ENCODE results near the gene PTTG1IP. TPM values are rescaled to one million over a fixed set of nuclear protein-coding genes. Genes with fewer than 3 reads are reported as not detected.

Gene PTTG1IP
- polyA plus RNA-seq, 1 donor (not counting 4 experiments of a cell fraction or from before 2014, with no cell fraction given), result 132 TPM

GRCh38 chr21:44842087-44842486, 31.4 kb downstream of the PTTG1IP start:
- Histone ChIP-seq H3K36me3 (ENCODE audit: control insufficient read depth in 2 of 2, extremely low read depth in 1 of 2, insufficient read depth in 2 of 2, low read length in 2 of 2) (no peaks in the 10 kb centered on the region), H3K79me2 (ENCODE audit: control insufficient read depth, insufficient read depth, low read length) (no peaks in the 10 kb centered on the region), H3K27ac (ENCODE audit: control insufficient read depth, insufficient read depth, low read length) (no peak overlapping the region), H3K9me1 (ENCODE audit: control insufficient read depth, extremely low read depth, insufficient read depth, low read length) (no peaks in the 10 kb centered on the region), H4K20me1 (ENCODE audit: control insufficient read depth, extremely low read depth, insufficient read depth, low read length) (no peaks in the 10 kb centered on the region), H3K4me2 (ENCODE audit: control insufficient read depth, extremely low read depth, insufficient read depth, low read depth, low read length) (no peak overlapping the region), H3K4me3 (ENCODE audit: control insufficient read depth in 2 of 3, extremely low read depth in 1 of 3, insufficient read depth in 2 of 3, low read depth in 1 of 3, low read length in 3 of 3) (no peak overlapping the region), H3K9me3 (ENCODE audit: control insufficient read depth, low read depth, low read length) (no peaks in the 10 kb centered on the region), H3K4me1 (ENCODE audit: control insufficient read depth, extremely low read depth, insufficient read depth, low read length) (peaks cover 13% of the 10 kb centered on the region), H2AFZ (ENCODE audit: control insufficient read depth, low read length) (no peak overlapping the region), H3K9ac (ENCODE audit: control insufficient read depth, extremely low read depth, insufficient read depth, low read length) (no peak overlapping the region), H3K27me3 (ENCODE audit: control insufficient read depth, extremely low read depth, insufficient read depth, low read length) (peaks cover 15% of the 10 kb centered on the region)
- no peak for DNase-seq (ENCODE audit: low read depth, low spot score)
- no peak for FAIRE-seq
- TF ChIP-seq CTCF (optimal IDR thresholded peaks at IDR 0.05 in 1 of 3, IDR thresholded peaks at IDR 0.05 in 1 of 3, conservative IDR thresholded peaks at IDR 0.05 in 1 of 3; ENCODE audit: extremely low read depth in 1 of 3, insufficient read depth in 2 of 3, low read length in 3 of 3) (no peak), EZH2 (IDR thresholded peaks at IDR 0.05; ENCODE audit: low read length) (no peak)
- dilution Hi-C loops (cut with MboI; ENCODE audit: extremely low pct_ligation_motif_present, low sequenced_read_pairs), result no loop called here

GRCh38 chr21:44840771-44841170, 32.7 kb downstream of the PTTG1IP start:
- H3K4me3 ChIP-seq (ENCODE audit: control insufficient read depth in 2 of 3, extremely low read depth in 1 of 3, insufficient read depth in 2 of 3, low read depth in 1 of 3, low read length in 3 of 3), result no peak overlapping the region
- dilution Hi-C loops (cut with MboI; ENCODE audit: extremely low pct_ligation_motif_present, low sequenced_read_pairs), result no loop called here
- H3K4me1 ChIP-seq (ENCODE audit: control insufficient read depth, extremely low read depth, insufficient read depth, low read length), result peaks cover 10% of the 10 kb centered on the region
- H3K79me2 ChIP-seq (ENCODE audit: control insufficient read depth, insufficient read depth, low read length), result no peaks in the 10 kb centered on the region
- no peaks in the 10 kb centered on the region for H3K36me3 ChIP-seq (ENCODE audit: control insufficient read depth in 2 of 2, extremely low read depth in 1 of 2, insufficient read depth in 2 of 2, low read length in 2 of 2)
- no peaks in the 10 kb centered on the region for H3K9me1 ChIP-seq (ENCODE audit: control insufficient read depth, extremely low read depth, insufficient read depth, low read length)
- H4K20me1 ChIP-seq (ENCODE audit: control insufficient read depth, extremely low read depth, insufficient read depth, low read length), result no peaks in the 10 kb centered on the region
- peaks cover 15% of the 10 kb centered on the region for H3K27me3 ChIP-seq (ENCODE audit: control insufficient read depth, extremely low read depth, insufficient read depth, low read length)
- no peak overlapping the region for H3K27ac ChIP-seq (ENCODE audit: control insufficient read depth, insufficient read depth, low read length)
- no peak overlapping the region for H3K9ac ChIP-seq (ENCODE audit: control insufficient read depth, extremely low read depth, insufficient read depth, low read length)
- no peak overlapping the region for H3K4me2 ChIP-seq (ENCODE audit: control insufficient read depth, extremely low read depth, insufficient read depth, low read depth, low read length)
- H3K9me3 ChIP-seq (ENCODE audit: control insufficient read depth, low read depth, low read length), result no peaks in the 10 kb centered on the region
- H2AFZ ChIP-seq (ENCODE audit: control insufficient read depth, low read length), result no peak overlapping the region
- FAIRE-seq, result no peak
- no peak for DNase-seq (ENCODE audit: low read depth, low spot score)
- TF ChIP-seq CTCF (optimal IDR thresholded peaks at IDR 0.05 in 1 of 3, IDR thresholded peaks at IDR 0.05 in 1 of 3, conservative IDR thresholded peaks at IDR 0.05 in 1 of 3; ENCODE audit: extremely low read depth in 1 of 3, insufficient read depth in 2 of 3, low read length in 3 of 3), result no peak
- TF ChIP-seq EZH2 (IDR thresholded peaks at IDR 0.05; ENCODE audit: low read length), result no peak
